ENCODE measurements around the gene NACC2.
"Not testable (repeated sequence)": the region's sequence is repeated elsewhere in the genome, so short reads cannot be mapped to it uniquely, and the experiment has no call there.

The NACC2 gene

GRCh38 chr9:136109351-136110081, 14.4 kb upstream of the NACC2 start:
- peak; percentile 40 for DNase-seq

GRCh38 chr9:136108648-136109266, 13.7 kb upstream of the NACC2 start:
- DNase-seq: no peak

DNA sequence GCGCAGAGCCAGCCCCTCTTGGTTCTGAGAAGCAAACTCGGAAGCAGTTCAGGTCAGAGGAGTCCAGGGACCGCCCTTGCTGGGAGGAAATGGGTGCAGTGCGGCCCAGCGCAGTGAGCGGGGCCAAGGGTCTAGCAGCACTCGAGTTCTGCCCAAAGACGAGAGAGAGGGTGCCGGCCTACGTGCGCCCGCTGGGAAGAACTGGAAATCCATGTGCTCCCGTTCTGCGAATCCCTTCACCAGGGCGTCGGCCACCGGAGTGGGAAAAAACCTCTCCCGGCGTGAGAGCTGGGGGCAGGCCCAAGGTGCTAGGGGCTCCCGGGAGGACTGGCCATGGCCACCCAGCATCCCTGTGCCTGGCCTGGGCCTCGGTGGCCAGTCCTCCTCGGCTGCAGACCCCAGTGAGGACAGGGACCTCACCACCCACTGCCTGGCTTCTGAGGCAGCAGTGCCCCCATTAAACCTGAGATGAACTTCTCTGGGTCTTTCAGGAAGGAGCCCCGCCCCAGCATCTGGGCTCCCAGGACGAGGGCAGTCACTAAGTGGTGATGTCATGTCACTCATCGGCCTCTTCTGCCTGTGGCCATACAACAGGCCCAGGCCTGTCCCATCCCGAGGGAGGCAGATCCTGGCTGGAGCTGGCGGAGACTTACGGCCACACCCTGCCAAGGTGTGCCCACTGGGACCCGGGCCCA, 13.0 kb upstream of the NACC2 start:
- DNase-seq: no peak

GRCh38 chr9:136107155-136107952, 12.3 kb upstream of the NACC2 start:
- peak; percentile 45 for DNase-seq

- no peak for DNase-seq
Measured at GRCh38 chr9:136105398-136106135, 10.5 kb upstream of the NACC2 start.

DNA sequence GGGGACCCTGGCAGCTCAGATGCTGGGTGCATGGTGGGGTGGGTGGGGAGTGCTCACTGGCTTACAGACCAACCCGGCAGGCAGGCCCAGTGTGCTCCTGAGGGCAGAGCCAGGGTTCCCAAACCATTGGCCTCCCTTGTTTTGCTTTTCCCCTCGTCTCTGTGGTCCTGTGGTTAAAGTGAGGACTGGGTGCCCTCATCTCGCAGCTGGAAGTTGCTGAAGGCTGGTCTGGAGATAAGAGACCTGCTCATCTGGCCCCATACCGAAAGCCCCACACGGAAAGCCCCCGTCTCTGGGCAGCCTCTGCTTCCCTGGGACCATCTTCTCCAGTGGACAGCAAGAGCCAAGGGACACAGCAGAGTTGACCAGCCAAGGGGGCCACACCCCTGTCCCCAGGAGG, 9.8 kb upstream of the NACC2 start:
- no peak for DNase-seq

- DNase-seq: no peak
Measured at GRCh38 chr9:136104488-136104800, 9.4 kb upstream of the NACC2 start.

GRCh38 chr9:136103651-136104487, 8.8 kb upstream of the NACC2 start:
- no peak for DNase-seq

GRCh38 chr9:136101615-136102074, 6.6 kb upstream of the NACC2 start:
- not testable (repeated sequence) for DNase-seq

DNA sequence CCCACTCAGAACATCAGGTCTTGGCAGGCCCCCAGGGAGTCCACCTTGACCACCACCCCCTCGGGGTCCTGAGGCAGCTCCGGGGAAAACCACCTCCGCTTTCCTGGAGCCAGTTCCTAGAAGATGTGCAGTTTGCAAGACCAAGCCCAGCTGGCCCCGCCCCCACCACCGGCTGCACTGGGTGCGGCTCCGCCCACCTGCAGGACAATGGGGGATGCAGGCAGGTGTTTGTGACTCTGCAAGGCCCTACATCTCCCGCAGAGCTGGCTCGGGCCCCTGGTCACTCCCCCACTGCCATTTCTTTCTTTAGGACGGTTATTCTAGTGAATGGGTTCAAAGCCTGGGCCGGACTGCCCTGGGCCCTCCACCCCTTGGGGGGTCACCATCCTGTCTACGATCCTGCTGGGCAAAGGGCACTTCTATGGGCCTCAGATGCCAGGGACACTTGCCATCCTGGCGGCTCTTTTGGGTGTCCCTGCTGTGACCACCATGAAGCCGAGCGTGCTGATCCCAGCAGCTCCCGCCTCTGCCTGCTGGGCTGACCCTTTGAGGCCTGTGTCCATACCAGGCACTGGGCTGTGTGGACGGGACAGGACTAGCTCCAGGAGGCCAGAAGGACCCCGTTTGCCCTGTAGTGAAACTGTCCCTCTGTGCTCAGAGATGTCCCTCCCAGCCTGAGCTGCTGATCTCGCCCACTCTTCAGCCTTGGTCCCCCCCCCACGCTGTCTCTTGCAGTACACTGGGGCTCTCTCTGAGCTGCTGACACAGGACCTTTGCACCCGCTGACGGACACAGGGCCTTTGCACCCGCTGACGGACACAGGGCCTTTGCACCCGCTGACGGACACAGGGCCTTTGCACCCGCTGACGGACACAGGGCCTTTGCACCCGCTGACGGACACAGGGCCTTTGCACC, 5.9 kb upstream of the NACC2 start:
- no peak for DNase-seq

- no peak for DNase-seq
Measured at GRCh38 chr9:136099542-136099941, 4.5 kb upstream of the NACC2 start.

- DNase-seq: no peak
Measured at GRCh38 chr9:136098844-136099243, 3.8 kb upstream of the NACC2 start.

GRCh38 chr9:136098210-136098609, 3.1 kb upstream of the NACC2 start:
- DNase-seq: no peak

DNA sequence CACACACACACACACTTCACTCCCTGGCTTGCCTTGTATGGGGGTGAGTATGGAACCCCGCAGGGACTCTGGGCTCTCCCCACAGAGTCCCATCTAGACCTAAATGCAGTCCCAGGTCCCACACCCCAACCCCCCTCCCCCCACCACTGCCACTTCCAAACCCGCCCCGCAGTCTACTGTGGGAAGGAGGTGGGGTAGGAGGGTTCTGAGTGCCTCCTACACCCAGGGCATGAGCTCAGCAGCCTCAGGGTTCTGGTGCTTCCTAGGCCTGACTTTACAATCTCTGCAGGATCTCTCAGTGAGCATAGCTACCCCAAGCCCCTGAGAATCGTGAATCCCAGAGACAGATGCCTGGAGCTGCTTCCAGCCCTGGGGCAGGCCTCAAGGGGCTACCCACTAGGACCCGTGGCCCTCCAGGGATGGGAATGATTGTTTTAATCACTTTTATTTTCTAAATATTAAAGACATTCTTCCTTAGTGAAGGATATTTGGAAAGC, 1.5 kb upstream of the NACC2 start:
- DNase-seq: no peak

- DNase-seq: no peak
Measured at GRCh38 chr9:136093995-136094881, 851 bp downstream of the NACC2 start.

- DNase-seq: no peak
Measured at GRCh38 chr9:136093346-136093986, 1.6 kb downstream of the NACC2 start.

GRCh38 chr9:136092741-136093140, 2.3 kb downstream of the NACC2 start:
- no peak for DNase-seq

GRCh38 chr9:136092353-136092650, 2.8 kb downstream of the NACC2 start:
- DNase-seq: no peak

Measured in KG1 (cell line).